SIG-M5 treated with dmso at 0.1 percent for 504 hours (cell line): ENCODE measurements around the gene ADAMTSL3.
"Not testable (repeated sequence)": the region's sequence is repeated elsewhere in the genome, so short reads cannot be mapped to it uniquely, and the experiment has no call there.

Experiments
- DNase-seq: peaks from one replicate; lab custom pipeline; 2025; ENCODE audit not compliant: unreplicated experiment; lab: John Stamatoyannopoulos, UW

ADAMTSL3 gene

DNA sequence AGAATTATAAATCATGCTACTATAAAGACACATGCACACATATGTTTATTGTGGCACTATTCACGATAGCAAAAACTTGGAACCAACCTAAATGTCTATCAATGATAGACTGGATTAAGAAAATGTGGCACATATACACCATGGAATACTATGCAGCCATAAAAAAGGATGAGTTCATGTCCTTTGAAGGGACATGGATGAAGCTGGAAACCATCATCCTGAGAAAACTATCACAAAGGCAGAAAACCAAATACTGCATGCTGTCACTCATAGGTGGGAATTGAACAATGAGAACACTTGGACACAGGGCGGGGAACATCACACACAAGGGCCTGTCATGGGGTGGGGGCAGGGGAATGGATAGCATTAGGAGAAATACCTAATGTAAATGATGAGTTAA is 424.1 kb downstream of the ADAMTSL3 start:
- DNase-seq, result not testable (repeated sequence)

DNA sequence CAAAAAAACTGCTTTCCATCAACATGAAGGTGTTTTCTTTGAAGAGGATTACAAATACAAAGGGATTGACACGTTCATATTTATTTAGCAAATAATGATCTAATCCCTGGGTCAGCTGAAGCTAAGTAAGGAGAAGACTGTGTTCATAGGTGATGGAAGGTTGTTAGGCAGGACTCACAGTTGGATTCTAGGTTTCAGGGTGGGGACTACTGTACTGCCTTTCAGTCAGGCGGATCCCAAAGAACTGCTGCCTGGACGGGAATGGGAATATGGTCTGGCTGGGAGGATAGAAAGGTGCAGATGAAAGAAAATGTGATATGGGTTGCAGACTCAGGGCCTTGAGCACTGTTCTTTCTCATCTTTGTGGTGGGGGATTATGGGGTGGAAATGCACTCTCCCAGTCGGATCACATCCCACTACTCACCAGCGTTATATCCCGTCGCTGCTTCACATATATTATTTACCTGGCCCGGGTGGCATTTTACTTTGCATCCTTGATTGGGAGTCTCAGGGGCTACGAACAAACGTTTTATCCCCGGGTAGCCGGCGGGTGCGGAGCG is 425.5 kb downstream of the ADAMTSL3 start:
- DNase-seq, result not testable (repeated sequence)

DNA sequence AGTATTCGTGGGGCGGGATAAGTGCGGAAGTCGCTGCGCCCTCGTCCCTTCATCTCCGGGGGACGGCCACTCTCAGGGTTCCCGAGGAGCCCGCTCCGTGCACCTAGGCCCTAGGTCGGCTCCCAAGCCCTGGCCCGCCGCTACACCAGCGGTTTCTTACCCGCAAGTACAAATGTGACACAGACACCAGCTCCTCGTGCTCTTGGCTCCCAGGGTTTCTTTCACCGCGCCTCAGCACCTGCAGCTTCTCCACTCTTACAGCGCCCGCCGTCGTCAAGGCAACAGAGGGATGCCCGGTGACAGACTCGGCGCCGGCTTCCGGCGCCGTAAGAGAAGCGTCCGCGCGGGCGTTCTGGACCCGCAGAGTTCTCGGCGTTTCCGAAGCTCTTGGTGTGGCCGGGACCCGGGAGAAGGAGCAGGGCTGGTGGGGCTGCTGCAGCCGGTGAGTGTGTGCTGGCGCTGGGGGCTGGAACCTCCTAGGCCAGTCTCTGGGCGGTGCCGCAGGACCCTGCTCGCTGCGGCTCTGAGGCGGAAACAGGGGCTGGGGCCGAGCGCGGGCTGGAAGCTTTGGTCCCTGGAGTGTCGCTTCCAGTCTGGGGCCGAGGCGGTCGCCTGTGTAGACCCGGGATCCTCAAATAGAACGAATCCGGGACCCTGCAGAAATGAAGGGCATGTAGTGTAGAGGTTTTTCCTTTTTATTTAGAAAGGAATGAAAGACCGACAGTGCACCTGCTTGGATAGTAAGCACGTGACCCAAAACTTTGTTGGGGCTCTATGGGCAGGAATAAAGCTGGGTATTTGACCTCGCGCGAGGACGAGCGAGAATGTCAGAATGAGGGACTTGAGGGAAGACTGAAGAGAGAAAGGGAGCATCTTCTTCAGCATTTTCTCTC is 426.2 kb downstream of the ADAMTSL3 start:
- no peak for DNase-seq

DNA sequence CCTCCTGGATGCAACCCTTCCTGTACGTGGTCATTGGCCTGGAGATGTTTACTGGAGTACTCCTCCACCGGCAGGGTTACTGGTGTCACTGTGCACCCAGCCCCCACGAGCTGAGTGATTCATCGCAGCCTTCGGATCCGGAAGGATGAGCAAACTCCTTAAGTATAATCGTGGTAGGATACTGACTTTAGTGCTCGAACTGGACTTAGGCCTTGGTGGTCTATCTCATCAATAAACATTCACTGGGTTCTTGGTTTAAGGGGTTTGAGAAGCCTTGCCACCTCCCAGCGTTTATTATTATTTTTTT is 426.8 kb downstream of the ADAMTSL3 start:
- DNase-seq, result not testable (repeated sequence)

DNA sequence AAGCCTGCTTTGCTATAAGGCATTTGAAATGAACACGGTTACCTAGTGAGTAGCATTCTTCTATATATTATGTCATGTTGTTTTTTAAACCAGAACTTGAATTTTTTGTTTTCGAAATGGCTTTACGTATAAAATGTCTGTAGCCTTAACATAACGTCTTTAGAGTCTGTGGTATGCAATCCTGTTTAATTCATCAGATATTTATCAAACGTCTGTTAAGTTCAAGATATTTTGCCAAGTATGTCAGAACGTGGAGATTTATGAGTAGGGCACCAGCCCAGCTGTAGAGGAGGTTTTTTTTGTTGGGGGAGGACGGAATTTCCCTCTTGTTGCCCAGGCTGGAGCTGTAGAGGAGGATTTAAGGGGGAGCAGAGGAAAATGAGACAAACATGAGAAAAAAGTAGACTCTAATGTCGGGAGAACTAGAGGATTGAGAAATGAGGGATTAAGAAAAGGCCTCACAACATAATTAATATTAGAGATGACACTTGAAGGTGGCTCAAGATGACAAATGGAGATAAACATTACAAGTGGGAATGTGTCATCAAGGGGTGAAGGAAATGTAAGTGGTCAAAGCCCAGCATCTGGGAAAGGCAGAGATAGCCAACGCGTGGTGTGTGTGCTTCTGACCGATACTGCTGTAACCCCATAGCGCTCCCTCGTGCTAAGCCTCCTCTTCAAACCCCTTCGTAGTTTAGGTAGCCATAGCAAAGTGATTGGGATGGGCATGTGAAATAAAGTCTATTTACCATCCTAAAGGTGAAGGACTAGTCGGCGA is 427.7 kb downstream of the ADAMTSL3 start:
- no peak for DNase-seq

DNA sequence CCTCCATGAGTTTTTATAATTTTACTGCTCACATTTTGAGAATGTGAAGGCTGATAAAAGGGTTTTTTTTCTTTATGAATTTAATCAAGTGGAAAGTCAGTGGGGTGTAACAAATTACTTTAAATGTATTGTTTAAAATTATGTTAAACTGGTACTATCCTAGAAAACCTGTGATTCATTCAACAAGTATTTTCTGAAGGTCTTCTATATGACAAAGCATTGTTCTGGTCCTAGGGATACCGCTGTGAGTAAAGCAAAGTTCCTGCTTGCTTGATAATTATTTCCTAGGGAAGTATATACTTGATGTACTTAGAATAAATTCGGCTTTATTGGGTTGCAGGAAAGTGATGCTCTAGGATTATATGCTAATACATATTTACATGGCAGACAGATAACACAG is 428.8 kb downstream of the ADAMTSL3 start:
- DNase-seq, result no peak

DNA sequence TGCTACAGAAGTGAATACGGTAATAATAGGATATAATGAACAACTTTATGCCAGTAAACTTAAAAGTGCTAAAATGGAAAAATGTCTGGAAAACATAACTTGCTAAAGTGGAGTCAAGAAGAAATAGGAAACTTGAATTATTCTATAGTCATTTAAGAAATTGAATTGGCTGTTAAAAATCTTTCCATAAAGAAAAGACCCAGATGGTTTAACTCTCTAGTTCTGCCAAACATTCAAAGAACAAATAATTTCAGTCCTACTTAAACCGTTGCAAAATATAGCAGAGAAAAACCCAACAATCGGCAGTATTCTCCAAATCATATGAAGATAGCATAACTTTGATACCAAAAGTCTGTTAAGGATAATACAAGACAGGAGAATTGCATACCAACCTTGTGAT is 432.1 kb downstream of the ADAMTSL3 start:
- not testable (repeated sequence) for DNase-seq
